HG03442 (cell line): ENCODE measurements around the gene EIF4E1B.

ENCODE experiments used
- ATAC-seq: cut with Tn5 transposase; IDR thresholded peaks from one replicate; pipeline ENCODE4 v1.9.1; 2021; ENCODE audit warnings: mild to moderate bottlenecking, moderate library complexity; ENCODE audit not compliant: unreplicated experiment

Gene EIF4E1B

DNA sequence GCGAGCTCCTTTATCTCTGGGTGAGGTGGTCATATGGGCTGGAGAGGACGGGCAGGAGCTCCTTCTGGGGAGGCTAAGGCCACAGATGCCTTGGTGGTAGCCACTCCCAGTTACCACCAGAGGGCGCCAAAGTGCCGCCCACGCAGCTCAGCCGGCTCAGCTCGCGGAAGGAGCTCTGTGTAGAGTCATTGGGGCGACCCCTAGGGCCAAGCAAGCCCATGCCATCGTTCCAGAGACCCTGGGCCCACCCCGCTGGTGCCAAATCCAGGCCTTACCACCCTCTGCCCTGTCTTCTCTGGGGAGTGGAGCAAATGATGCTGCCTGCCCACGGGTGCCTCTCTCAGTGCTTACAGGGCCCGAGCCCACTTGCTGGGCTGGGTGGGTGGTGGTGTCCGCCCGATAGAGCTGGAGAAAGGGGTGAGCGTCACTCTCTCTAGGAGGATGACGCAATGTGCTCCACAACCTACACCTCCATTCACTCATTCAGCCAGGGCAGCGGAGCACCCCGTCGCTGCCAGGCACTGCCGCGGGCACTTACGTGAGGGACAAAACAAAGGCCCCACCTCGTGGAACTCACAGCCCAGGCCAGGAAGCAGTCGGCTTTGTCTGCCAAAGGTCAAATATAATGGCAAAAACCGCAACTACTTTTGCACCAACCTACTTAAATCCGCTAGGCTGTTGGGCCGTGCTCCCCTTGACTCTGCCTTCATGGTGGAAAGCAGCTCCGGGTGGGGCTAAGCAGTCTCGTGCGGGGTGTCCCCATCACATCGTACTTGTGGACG, 30.6 kb downstream of the EIF4E1B start:
- ATAC-seq = no peak

- no peak for ATAC-seq
Observed at GRCh38 chr5:176661676-176662075, 31.2 kb downstream of the EIF4E1B start.

GRCh38 chr5:176662371-176663333, 32.2 kb downstream of the EIF4E1B start:
- ATAC-seq = no peak

GRCh38 chr5:176663566-176663965, 33.1 kb downstream of the EIF4E1B start:
- no peak for ATAC-seq

DNA sequence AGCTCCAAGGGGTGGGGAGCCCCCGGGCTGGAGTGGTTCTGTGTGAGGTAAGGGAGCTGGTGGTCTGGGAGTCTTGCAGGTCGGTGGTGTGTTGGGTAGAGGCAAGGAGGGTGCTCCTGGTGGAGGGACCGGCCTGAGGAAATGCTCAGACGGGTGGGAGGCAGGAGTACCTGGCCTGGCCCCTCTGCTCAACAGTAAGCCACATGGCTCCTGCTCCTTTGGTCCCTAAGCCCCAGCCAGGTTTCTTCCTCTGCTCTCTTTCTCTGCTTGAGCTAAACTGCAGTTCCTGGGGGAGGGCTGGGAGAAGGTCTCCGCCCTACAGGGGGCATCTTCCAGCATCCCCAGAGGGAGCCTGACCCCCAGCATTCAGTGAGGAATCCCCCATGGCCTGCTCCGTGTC, 34.0 kb downstream of the EIF4E1B start:
- ATAC-seq = no peak

DNA sequence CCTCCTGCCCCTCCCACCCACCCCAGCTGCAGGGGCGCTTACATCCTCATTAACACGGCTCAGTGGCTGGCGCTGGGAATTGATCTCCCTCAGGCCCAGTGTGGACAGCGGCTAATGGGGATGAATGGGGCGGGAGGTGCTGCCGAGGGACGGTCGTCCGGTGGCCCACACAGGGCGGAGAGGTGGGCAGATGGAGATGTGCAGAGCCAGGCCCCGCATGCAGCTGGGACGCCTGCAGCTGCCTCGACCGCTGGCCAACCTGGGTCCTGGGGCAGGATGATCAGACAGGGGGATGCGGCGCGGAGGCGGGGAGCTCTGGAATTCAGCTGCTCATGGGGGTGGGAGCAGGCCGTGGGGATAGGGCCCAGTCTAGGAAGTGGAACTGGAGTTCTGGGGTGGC, 34.4 kb downstream of the EIF4E1B start:
- no peak for ATAC-seq

DNA sequence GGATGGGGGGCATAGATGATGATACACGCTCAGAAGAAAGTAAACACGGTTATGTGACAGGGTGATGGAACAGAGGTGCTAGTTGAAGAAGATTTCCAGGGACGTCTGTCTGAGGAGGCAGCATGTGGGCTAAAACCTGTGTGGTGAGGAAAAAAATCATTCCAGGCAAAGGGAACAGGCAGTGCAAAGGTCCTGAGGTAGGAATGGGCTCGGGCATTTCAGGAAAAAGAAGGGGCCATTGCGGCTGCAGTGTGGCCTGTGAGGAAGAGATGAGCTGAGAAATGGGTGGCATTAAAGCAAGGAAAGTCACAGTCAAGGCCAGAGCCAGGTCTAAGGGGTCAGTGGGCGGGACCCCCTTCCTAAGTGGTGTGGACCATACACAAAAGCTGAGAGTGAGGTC, 35.0 kb downstream of the EIF4E1B start:
- no peak for ATAC-seq

GRCh38 chr5:176667637-176668036, 37.2 kb downstream of the EIF4E1B start:
- no peak for ATAC-seq

GRCh38 chr5:176670449-176670848, 40.0 kb downstream of the EIF4E1B start:
- no peak for ATAC-seq

DNA sequence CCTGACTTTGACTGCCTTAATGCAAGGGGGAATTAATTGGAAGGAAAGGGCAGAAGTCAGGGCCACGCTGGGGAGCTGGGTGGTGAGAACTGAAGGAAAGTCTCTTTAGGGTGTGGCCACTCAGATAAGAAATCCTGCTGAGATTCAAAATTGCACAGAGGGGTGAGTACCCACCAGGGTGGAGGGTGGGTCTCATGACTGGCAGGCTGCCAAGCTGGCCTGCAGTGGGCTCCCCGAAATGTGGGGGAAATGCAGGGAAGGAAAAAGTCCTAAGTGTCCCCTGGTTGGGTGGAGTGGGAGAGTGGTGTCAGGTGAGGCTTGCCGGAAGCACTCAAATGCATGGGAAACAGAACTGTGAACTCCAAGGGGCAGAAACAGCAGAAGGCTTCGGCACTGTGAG, 40.9 kb downstream of the EIF4E1B start:
- no peak for ATAC-seq

- no peak for ATAC-seq
Observed at GRCh38 chr5:176671890-176672747, 41.6 kb downstream of the EIF4E1B start.

- ATAC-seq = no peak
Observed at GRCh38 chr5:176673651-176674583, 43.4 kb downstream of the EIF4E1B start.

DNA sequence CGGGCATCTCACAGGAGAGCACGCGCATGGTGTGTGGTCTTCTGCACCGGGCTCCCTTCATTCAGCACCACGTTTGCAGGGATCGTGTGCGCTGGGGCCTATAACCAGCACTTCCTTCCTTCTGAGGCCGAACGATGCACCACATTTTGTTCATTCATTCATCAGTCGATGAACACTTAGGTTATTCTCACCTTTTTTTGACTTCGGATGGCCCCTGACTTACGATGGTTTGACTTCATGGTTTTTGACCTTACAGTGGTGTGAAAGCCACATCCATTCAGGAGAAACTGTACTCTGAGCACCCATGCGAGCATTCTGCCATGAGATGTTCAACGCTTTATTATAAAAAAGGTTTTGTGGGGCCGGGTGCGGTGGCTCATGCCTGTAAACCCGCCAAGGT, 44.3 kb downstream of the EIF4E1B start:
- ATAC-seq = no peak

- ATAC-seq = no peak
Observed at GRCh38 chr5:176675676-176676360, 45.3 kb downstream of the EIF4E1B start.

DNA sequence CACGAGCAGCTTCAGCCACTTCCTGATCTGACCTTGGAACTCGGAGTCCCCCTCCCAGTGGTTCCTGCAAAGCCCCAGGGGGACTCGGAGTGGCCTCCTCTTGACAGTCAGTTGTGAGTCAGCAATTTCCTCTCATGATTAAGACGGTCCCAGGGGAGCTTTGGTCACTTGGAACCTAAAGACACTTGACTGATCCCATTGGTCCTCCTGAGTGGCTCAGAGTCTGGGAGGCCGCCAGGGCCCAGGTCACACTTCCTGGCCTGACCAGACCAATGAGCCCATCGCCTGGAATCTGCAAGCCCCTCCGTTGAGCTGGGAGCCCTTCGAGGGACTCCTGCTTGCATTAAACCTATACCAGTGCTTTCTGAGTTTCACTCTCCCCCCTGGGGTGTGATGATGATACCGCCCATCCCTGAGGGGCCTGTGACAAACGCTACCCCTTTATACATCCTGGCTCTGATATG, 45.9 kb downstream of the EIF4E1B start:
- peak; percentile 68 for ATAC-seq

DNA sequence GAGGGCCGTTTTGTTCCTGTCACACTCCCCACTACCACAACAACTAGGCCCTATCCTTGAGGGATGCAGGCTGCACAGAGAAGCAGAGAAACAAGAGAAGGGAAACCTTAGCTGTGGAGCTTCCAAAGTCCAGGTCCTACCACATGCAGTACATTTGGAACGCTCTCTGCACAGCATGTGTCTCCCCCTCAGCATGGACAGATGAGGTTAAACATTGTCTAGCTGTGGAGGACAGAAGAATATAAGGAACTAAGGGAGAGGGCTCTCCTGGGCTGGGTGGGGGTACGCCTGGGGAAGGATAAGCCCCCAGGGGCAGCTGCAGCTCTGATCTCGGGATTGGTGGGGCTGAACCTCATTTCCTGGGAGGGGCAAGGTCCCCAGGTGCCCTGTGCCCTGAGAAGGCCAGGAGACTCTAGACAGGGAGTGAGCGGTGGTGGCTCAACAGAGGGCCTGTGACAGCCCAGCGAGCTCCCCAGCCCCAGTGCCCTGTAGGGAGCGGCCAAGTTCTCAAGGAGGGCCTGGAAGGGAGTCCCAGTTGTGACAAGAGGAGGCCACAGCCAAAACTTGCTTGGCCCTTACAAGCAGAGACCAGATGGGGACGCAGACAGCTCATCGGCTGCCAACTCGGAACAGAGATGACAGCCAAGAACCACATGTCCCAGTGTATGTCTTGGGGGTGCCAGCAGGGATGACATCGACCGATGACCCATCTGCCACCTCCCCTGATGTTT, 46.9 kb downstream of the EIF4E1B start:
- ATAC-seq = no peak

DNA sequence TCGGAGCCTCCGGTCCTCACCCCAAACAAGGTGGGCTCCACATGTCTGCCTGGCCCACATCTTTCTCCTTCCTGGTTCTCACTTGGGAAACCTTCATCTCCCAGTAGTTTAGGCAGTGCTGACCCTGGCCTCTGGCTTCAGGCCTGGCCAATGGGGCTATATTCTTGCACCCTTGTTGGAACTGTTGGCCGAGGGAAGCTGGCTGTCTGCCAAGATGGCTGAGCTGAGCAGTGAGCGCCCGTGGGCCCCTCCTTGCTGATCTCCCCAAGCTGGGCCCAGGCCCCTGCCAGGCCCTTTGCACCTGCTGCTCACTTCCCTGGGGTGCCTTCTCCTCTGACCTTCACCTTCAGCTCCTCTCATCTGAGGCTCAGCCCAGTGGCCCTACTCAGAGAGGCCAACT, 48.1 kb downstream of the EIF4E1B start:
- no peak for ATAC-seq

- no peak for ATAC-seq
Observed at GRCh38 chr5:176679365-176680225, 49.1 kb downstream of the EIF4E1B start.
